Gastrocnemius medialis (tissue), 4 donors: Measurements from ENCODE around the gene TSPAN17.
"Not testable (repeated sequence)": the region's sequence is repeated elsewhere in the genome, so short reads cannot be mapped to it uniquely, and the experiment has no call there.

Experiments
- POLR2A ChIP-seq, 2 donors: fragments of 450-650 bp; IDR thresholded peaks; one replicate each; pipeline ENCODE4 v1.6.1; 2017; ENCODE audit warnings: antibody characterized with exemption in 2 of 2, mild to moderate bottlenecking in 2 of 2, moderate library complexity in 2 of 2
- TF ChIP-seq, protein P1 (sequence below), 5 experiments: fragments of 450-650 bp in 3 of 5; fragments of 200-600 bp in 2 of 5; sonication (generic) in 2 of 5; IDR thresholded peaks in 4 of 5; conservative IDR thresholded peaks in 1 of 5; 1 replicate in 4 of 5; 2 replicates in 1 of 5; pipeline ENCODE4 v1.5.1; 2016 to 2019; ENCODE audit warnings: antibody characterized with exemption in 5 of 5, mild to moderate bottlenecking in 3 of 5, moderate library complexity in 3 of 5

DNA sequence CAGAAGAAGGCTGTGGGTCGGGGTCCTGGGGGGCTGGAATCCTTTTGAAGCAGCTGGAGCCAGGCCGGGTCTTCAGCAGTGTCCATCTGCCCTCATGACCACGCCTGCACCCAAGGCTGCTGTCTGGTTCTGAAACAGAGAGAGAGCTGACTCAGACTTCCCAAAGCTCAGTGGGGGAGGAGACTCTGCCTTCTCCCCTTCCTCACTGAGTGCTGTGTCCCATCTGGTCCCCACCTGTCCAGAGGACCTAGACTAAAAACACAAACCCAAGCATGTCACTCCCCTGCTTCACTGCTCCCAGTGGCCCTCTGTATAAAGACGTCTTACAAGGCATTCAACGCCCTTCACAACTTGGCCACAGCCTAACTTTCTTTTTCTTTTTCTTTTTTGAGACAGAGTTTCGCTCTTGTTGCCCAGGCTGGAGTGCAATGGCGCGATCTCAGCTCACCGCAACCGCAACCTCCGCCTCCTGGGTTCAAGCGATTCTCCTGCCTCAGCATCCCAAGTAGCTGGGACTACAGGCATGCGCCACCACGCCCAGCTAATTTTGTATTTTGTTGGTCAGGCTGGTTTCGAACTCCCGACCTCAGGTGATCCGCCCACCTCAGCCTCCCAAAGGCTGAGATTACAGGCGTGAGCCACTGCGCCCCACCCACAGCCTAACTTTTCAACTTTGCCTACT is 47.4 kb upstream of the TSPAN17 start:
- TF ChIP-seq, protein P1, sequence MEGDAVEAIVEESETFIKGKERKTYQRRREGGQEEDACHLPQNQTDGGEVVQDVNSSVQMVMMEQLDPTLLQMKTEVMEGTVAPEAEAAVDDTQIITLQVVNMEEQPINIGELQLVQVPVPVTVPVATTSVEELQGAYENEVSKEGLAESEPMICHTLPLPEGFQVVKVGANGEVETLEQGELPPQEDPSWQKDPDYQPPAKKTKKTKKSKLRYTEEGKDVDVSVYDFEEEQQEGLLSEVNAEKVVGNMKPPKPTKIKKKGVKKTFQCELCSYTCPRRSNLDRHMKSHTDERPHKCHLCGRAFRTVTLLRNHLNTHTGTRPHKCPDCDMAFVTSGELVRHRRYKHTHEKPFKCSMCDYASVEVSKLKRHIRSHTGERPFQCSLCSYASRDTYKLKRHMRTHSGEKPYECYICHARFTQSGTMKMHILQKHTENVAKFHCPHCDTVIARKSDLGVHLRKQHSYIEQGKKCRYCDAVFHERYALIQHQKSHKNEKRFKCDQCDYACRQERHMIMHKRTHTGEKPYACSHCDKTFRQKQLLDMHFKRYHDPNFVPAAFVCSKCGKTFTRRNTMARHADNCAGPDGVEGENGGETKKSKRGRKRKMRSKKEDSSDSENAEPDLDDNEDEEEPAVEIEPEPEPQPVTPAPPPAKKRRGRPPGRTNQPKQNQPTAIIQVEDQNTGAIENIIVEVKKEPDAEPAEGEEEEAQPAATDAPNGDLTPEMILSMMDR (IDR thresholded peaks at IDR 0.05 in 4 of 5, conservative IDR thresholded peaks at IDR 0.05 in 1 of 5) = not testable (repeated sequence)
- not testable (repeated sequence) for TF ChIP-seq POLR2A (IDR thresholded peaks at IDR 0.05)
